Activated CD8-positive, alpha-beta memory T cell treated with anti-CD3 and anti-CD28 coated beads for 48 hours (primary cell): ENCODE results near the gene TNRC6C.
"Not testable (repeated sequence)": the region's sequence is repeated elsewhere in the genome, so short reads cannot be mapped to it uniquely, and the experiment has no call there.

Experiments used
- DNase-seq, 3 experiments: peaks; one replicate each; pipeline ENCODE4 v3.0.0-alpha.2; 2020; ENCODE audit warnings: low read depth in 2 of 3, low spot score in 2 of 3

TNRC6C gene

GRCh38 chr17:77929871-77930436, 28.5 kb upstream of the TNRC6C start:
- no peak for DNase-seq

GRCh38 chr17:77930780-77931768, 27.4 kb upstream of the TNRC6C start:
- no peak for DNase-seq

- no peak for DNase-seq
Observed at GRCh38 chr17:77933777-77934398, 24.6 kb upstream of the TNRC6C start.

GRCh38 chr17:77935121-77935571, 23.4 kb upstream of the TNRC6C start:
- no peak for DNase-seq

- not testable (repeated sequence) for DNase-seq
Observed at GRCh38 chr17:77935744-77936143, 22.8 kb upstream of the TNRC6C start.

GRCh38 chr17:77936881-77937280, 21.6 kb upstream of the TNRC6C start:
- no peak for DNase-seq

GRCh38 chr17:77941004-77941403, 17.5 kb upstream of the TNRC6C start:
- no peak for DNase-seq

GRCh38 chr17:77942112-77942988, 16.2 kb upstream of the TNRC6C start:
- no peak for DNase-seq

GRCh38 chr17:77943971-77944370, 14.5 kb upstream of the TNRC6C start:
- DNase-seq: no peak

- no peak for DNase-seq
Observed at GRCh38 chr17:77944390-77945222, 13.9 kb upstream of the TNRC6C start.

- DNase-seq: no peak
Observed at GRCh38 chr17:77946900-77947645, 11.4 kb upstream of the TNRC6C start.

- DNase-seq: no peak
Observed at GRCh38 chr17:77948690-77949114, 9.8 kb upstream of the TNRC6C start.

GRCh38 chr17:77951123-77951522, 7.4 kb upstream of the TNRC6C start:
- DNase-seq: no peak

- DNase-seq: no peak
Observed at GRCh38 chr17:77952368-77952767, 6.1 kb upstream of the TNRC6C start.

GRCh38 chr17:77957235-77957856, 1.2 kb upstream of the TNRC6C start:
- DNase-seq: no peak

- no peak for DNase-seq
Observed at GRCh38 chr17:77958716-77959125, 218 bp downstream of the TNRC6C start.

- DNase-seq: peak in 2 of 3 experiments; percentile 10 to 25
Observed at GRCh38 chr17:77959126-77959925, 823 bp downstream of the TNRC6C start.
